HG02571 (cell line): ENCODE results near the gene CGGBP1.

Experiments
- ATAC-seq: cut with Tn5 transposase; IDR thresholded peaks from one replicate; pipeline ENCODE4 v1.9.1; 2021; ENCODE audit warnings: mild to moderate bottlenecking, moderate library complexity; ENCODE audit not compliant: unreplicated experiment

Gene CGGBP1

GRCh38 chr3:88058581-88059379, at the start of gene CGGBP1, which contains the start of gene ZNF654:
CGGBP1 (minus strand) TSS chr3:88059005; CDS start chr3:88055976, 3,029 bp downstream.
ZNF654 (plus strand) TSS chr3:88059255; CDS start chr3:88059320, 65 bp downstream.
- ATAC-seq = peak; percentile 95

GRCh38 chr3:88105325-88105724, 46.5 kb upstream of the CGGBP1 start:
- ATAC-seq = no peak

- peak; percentile 62 for ATAC-seq
These were observed 42.3 kb upstream of the CGGBP1 start for GRCh38 chr3:88101142-88101541.

GRCh38 chr3:88093266-88093665, 34.5 kb upstream of the CGGBP1 start:
- ATAC-seq = no peak

- no peak for ATAC-seq
These were observed 33.5 kb upstream of the CGGBP1 start for GRCh38 chr3:88092270-88092669.

- ATAC-seq = no peak
These were observed 31.9 kb upstream of the CGGBP1 start for GRCh38 chr3:88090681-88091080.

GRCh38 chr3:88084097-88084501, 25.3 kb upstream of the CGGBP1 start:
- no peak for ATAC-seq

- no peak for ATAC-seq
These were observed 24.0 kb upstream of the CGGBP1 start for GRCh38 chr3:88082854-88083253.

GRCh38 chr3:88078932-88079331, 20.1 kb upstream of the CGGBP1 start:
- no peak for ATAC-seq

GRCh38 chr3:88076712-88077111, 17.9 kb upstream of the CGGBP1 start:
- no peak for ATAC-seq

GRCh38 chr3:88075497-88075896, 16.7 kb upstream of the CGGBP1 start:
- no peak for ATAC-seq

- ATAC-seq = no peak
These were observed 16.3 kb upstream of the CGGBP1 start for GRCh38 chr3:88075072-88075471.

- ATAC-seq = no peak
These were observed 2.9 kb upstream of the CGGBP1 start for GRCh38 chr3:88061746-88062145.

GRCh38 chr3:88059380-88060170, 770 bp upstream of the CGGBP1 start:
- ATAC-seq = peak; percentile 8

- ATAC-seq = no peak
These were observed 562 bp downstream of the CGGBP1 start for GRCh38 chr3:88058306-88058580.

GRCh38 chr3:88057630-88058305, 1.0 kb downstream of the CGGBP1 start:
- no peak for ATAC-seq

- no peak for ATAC-seq
These were observed 12.0 kb downstream of the CGGBP1 start for GRCh38 chr3:88046766-88047165.

- no peak for ATAC-seq
These were observed 14.4 kb downstream of the CGGBP1 start for GRCh38 chr3:88044411-88044810.

- ATAC-seq = no peak
These were observed 17.8 kb downstream of the CGGBP1 start for GRCh38 chr3:88041005-88041404.

- ATAC-seq = no peak
These were observed 18.3 kb downstream of the CGGBP1 start for GRCh38 chr3:88040529-88040928.

- no peak for ATAC-seq
These were observed 20.2 kb downstream of the CGGBP1 start for GRCh38 chr3:88038566-88038965.

- ATAC-seq = no peak
These were observed 22.6 kb downstream of the CGGBP1 start for GRCh38 chr3:88036221-88036620.
